Thoracic aorta (tissue), 2 donors: ENCODE measurements around the gene RCAN2. TPM values are rescaled to one million over a fixed set of nuclear protein-coding genes. Genes with fewer than 3 reads are reported as not detected.

Experiments
- ATAC-seq: fragments of 150-250 bp; one replicate; pipeline ENCODE4 v1.8.0; 2017; ENCODE audit warnings: low read depth; ENCODE audit not compliant: insufficient number of reproducible peaks, low FRiP score
- DNase-seq: peaks from one replicate; pipeline ENCODE4 v3.0.0-alpha.2; 2020; ENCODE audit warnings: low spot score
- H3K27ac ChIP-seq, 2 donors: fragments of 200-600 bp; sonication (generic); 1 replicate in 1 of 2; 2 replicates in 1 of 2; pipeline ENCODE4 v1.5.1; 2016; ENCODE audit warnings: mild to moderate bottlenecking in 2 of 2, moderate library complexity in 2 of 2
- H3K27me3 ChIP-seq: fragments of 200-600 bp; sonication (generic); replicated peaks from 2 replicates; pipeline ENCODE4 v1.6.0; 2016; ENCODE audit warnings: mild to moderate bottlenecking; ENCODE audit not compliant: insufficient read depth
- H3K36me3 ChIP-seq: fragments of 200-600 bp; sonication (generic); one replicate; pipeline ENCODE4 v1.5.1; 2016
- H3K4me1 ChIP-seq, 2 donors: fragments of 200-600 bp; sonication (generic); 1 replicate in 1 of 2; 2 replicates in 1 of 2; pipeline versions ENCODE4 v1.5.1 to v1.6.0; 2016; ENCODE audit warnings: low read depth in 2 of 2, mild to moderate bottlenecking in 1 of 2; ENCODE audit not compliant: control insufficient read depth in 1 of 2
- H3K4me3 ChIP-seq: fragments of 200-600 bp; sonication (generic); 2 replicates; pipeline ENCODE4 v1.5.1; 2016; ENCODE audit warnings: mild to moderate bottlenecking
- H3K9me3 ChIP-seq: fragments of 200-600 bp; sonication (generic); 2 replicates; pipeline ENCODE4 v1.5.1; 2016
- CTCF ChIP-seq: fragments of 200-600 bp; sonication (generic); IDR thresholded peaks from one replicate; pipeline ENCODE4 v1.5.1; 2019; ENCODE audit warnings: antibody characterized with exemption
- total RNA-seq, 2 donors: library from RNA; depleted of rRNA; stranded (reverse); fragments of >200 nt; gene quantifications; one replicate each; pipeline versions ENCODE4 v1.1.0 to v1.2.3, GENCODE V29; 2016

Gene RCAN2
- total RNA-seq, 2 donors from 2014 or later = 126 to 289 TPM

GRCh38 chr6:46476301-46476700, 14.9 kb downstream of the RCAN2 start:
- TF ChIP-seq CTCF = no peak
- H3K36me3 ChIP-seq = no peaks in the 10 kb centered on the region
- peaks cover 19 to 78% of the 10 kb centered on the region in 2 donors for H3K4me1 ChIP-seq
- H3K27ac ChIP-seq = no peak overlapping the region
- ATAC-seq = no peak
- H3K27me3 ChIP-seq = no peaks in the 10 kb centered on the region
- no peaks in the 10 kb centered on the region for H3K9me3 ChIP-seq
- H3K4me3 ChIP-seq = no peak overlapping the region
- no peak for DNase-seq

- no peak overlapping the region for H3K27ac ChIP-seq
- no peak overlapping the region for H3K4me3 ChIP-seq
- no peak for ATAC-seq
- no peaks in the 10 kb centered on the region for H3K27me3 ChIP-seq
- H3K9me3 ChIP-seq = no peaks in the 10 kb centered on the region
- no peak for TF ChIP-seq CTCF
- peaks cover 19 to 67% of the 10 kb centered on the region in 2 donors for H3K4me1 ChIP-seq
- no peak for DNase-seq
- no peaks in the 10 kb centered on the region for H3K36me3 ChIP-seq
Measured at GRCh38 chr6:46473881-46474280, 17.4 kb downstream of the RCAN2 start.

- peaks cover 19 to 68% of the 10 kb centered on the region in 2 donors for H3K4me1 ChIP-seq
- no peaks in the 10 kb centered on the region for H3K9me3 ChIP-seq
- H3K4me3 ChIP-seq = no peak overlapping the region
- DNase-seq (no peak), ATAC-seq (no peak)
- no peaks in the 10 kb centered on the region for H3K36me3 ChIP-seq
- no peaks in the 10 kb centered on the region for H3K27me3 ChIP-seq
- H3K27ac ChIP-seq = no peak overlapping the region
- TF ChIP-seq CTCF = no peak
Measured at GRCh38 chr6:46472243-46472642, 19.0 kb downstream of the RCAN2 start.

- no peak overlapping the region for H3K27ac ChIP-seq
- TF ChIP-seq CTCF = no peak
- peaks cover 13 to 73% of the 10 kb centered on the region in 2 donors for H3K4me1 ChIP-seq
- no peaks in the 10 kb centered on the region for H3K27me3 ChIP-seq
- H3K36me3 ChIP-seq = no peaks in the 10 kb centered on the region
- DNase-seq = no peak
- H3K4me3 ChIP-seq = no peak overlapping the region
- no peak for ATAC-seq
- H3K9me3 ChIP-seq = no peaks in the 10 kb centered on the region
Measured at GRCh38 chr6:46469021-46469420, 22.2 kb downstream of the RCAN2 start.

GRCh38 chr6:46468403-46469010, 22.7 kb downstream of the RCAN2 start:
- Histone ChIP-seq H3K4me3 (no peak overlapping the region), H3K9me3 (no peaks in the 10 kb centered on the region), H3K36me3 (no peaks in the 10 kb centered on the region), H3K4me1 (peaks cover 13 to 68% of the 10 kb centered on the region in 2 donors), H3K27me3 (no peaks in the 10 kb centered on the region), H3K27ac (peak overlapping the region in 1 of 2 donors; percentile 32)
- no peak for ATAC-seq
- no peak for TF ChIP-seq CTCF
- no peak for DNase-seq
